Hepatocyte (in vitro differentiated cells): ENCODE data around the gene TFCP2L1. TPM values are rescaled to one million over a fixed set of nuclear protein-coding genes. Genes with fewer than 3 reads are reported as not detected.

ENCODE experiments used
- DNase-seq: peaks from one replicate; pipeline ENCODE4 v3.0.0-alpha.2; 2016; ENCODE audit warnings: low spot score
- H2AFZ ChIP-seq: fragments of 200-600 bp; sonication (generic); 2 replicates; pipeline ENCODE4 v1.6.0; 2016; ENCODE audit warnings: antibody characterized with exemption, mild to moderate bottlenecking
- H3K27ac ChIP-seq: fragments of 200-600 bp; sonication (generic); 2 replicates; pipeline ENCODE4 v1.5.1; 2016; ENCODE audit warnings: mild to moderate bottlenecking
- H3K27me3 ChIP-seq: fragments of 200-600 bp; sonication (generic); 2 replicates; pipeline ENCODE4 v1.6.1; 2016
- H3K36me3 ChIP-seq: fragments of 200-600 bp; sonication (generic); replicated peaks from 2 replicates; pipeline ENCODE4 v1.5.1; 2016; ENCODE audit warnings: low read depth; ENCODE audit not compliant: insufficient read depth
- H3K4me1 ChIP-seq: fragments of 200-600 bp; sonication (generic); 2 replicates; pipeline ENCODE4 v1.5.1; 2016; ENCODE audit warnings: mild to moderate bottlenecking, moderate library complexity; ENCODE audit not compliant: insufficient read depth
- H3K4me2 ChIP-seq: fragments of 200-600 bp; sonication (generic); 2 replicates; pipeline ENCODE4 v1.6.0; 2016
- H3K4me3 ChIP-seq: fragments of 200-600 bp; sonication (generic); 2 replicates; pipeline ENCODE4 v1.5.1; 2016; ENCODE audit warnings: mild to moderate bottlenecking
- H3K79me2 ChIP-seq: fragments of 200-600 bp; sonication (generic); 2 replicates; pipeline ENCODE4 v1.6.0; 2017; ENCODE audit warnings: mild to moderate bottlenecking
- H3K9me2 ChIP-seq: fragments of 200-600 bp; sonication (generic); replicated peaks from 2 replicates; pipeline ENCODE4 v1.6.0; 2017; ENCODE audit warnings: mild to moderate bottlenecking; ENCODE audit not compliant: insufficient read depth
- H3K9me3 ChIP-seq: fragments of 200-600 bp; sonication (generic); 2 replicates; pipeline ENCODE4 v1.5.1; 2016; ENCODE audit warnings: low read depth, mild to moderate bottlenecking
- H4K20me1 ChIP-seq: fragments of 200-600 bp; sonication (generic); 2 replicates; pipeline ENCODE4 v1.6.0; 2016; ENCODE audit warnings: mild to moderate bottlenecking; ENCODE audit not compliant: insufficient read depth, poor library complexity, severe bottlenecking
- CTCF ChIP-seq: fragments of 200-600 bp; sonication (generic); IDR thresholded peaks from 2 replicates; pipeline ENCODE4 v1.5.1; 2016; ENCODE audit warnings: antibody characterized with exemption, mild to moderate bottlenecking; ENCODE audit not compliant: poor library complexity
- EZH2 ChIP-seq: fragments of 200-600 bp; sonication (generic); IDR thresholded peaks from 2 replicates; pipeline ENCODE4 v1.6.1; 2016; ENCODE audit warnings: antibody characterized with exemption, mild to moderate bottlenecking, borderline replicate concordance
- EZH2phosphoT487 ChIP-seq: fragments of 200-600 bp; sonication (generic); IDR thresholded peaks from one replicate; pipeline ENCODE4 v1.6.1; 2018; ENCODE audit warnings: antibody characterized with exemption, mild to moderate bottlenecking, low read depth, moderate library complexity; ENCODE audit not compliant: unreplicated experiment, severe bottlenecking
- WGBS: methylation state at CpG from one replicate; pipeline ENCODE4 v1.1.6; 2016; ENCODE audit warnings: low lambda C conversion rate; ENCODE audit errors: missing lambda C conversion rate; 5-methylcytosine and 5-hydroxymethylcytosine counted together
- polyA plus RNA-seq: library from polyadenylated mRNA; unstranded; fragments of >200 nt; fragmentation: Nextera tagmentation; extraction: Ambion mirVana; gene quantifications from 2 replicates; pipeline ENCODE4 v1.2.1, GENCODE V29; 2016
- total RNA-seq: library from RNA; depleted of rRNA; stranded (reverse); fragments of >200 nt; gene quantifications from 2 replicates; pipeline ENCODE4 v1.2.3, GENCODE V29; 2014

Gene TFCP2L1
- total and polyA plus RNA-seq, 2 experiments from 2014 or later: 1.1 to 2.5 TPM

- Histone ChIP-seq H3K4me2 (no peak overlapping the region), H3K9me3 (no peaks in the 10 kb centered on the region), H3K4me3 (no peak overlapping the region), H3K79me2 (no peaks in the 10 kb centered on the region), H3K4me1 (no peaks in the 10 kb centered on the region), H4K20me1 (no peaks in the 10 kb centered on the region), H3K36me3 (no peaks in the 10 kb centered on the region), H2AFZ (no peak overlapping the region), H3K27ac (peak overlapping the region; percentile 56), H3K9me2 (no peaks in the 10 kb centered on the region), H3K27me3 (no peaks in the 10 kb centered on the region)
- 71% methylated on average over 19 of the region's 19 CpGs for WGBS
- TF ChIP-seq EZH2: no peak
- no peak for TF ChIP-seq CTCF
- TF ChIP-seq EZH2phosphoT487: no peak
- peak; percentile 71 for DNase-seq
Measured at GRCh38 chr2:121197369-121198091, 87.5 kb downstream of the TFCP2L1 start.

- H3K4me3 ChIP-seq: no peak overlapping the region
- DNase-seq: no peak
- no peaks in the 10 kb centered on the region for H4K20me1 ChIP-seq
- H3K27me3 ChIP-seq: no peaks in the 10 kb centered on the region
- WGBS: 86% methylated on average over 8 of the region's 8 CpGs
- H3K4me2 ChIP-seq: no peak overlapping the region
- H3K27ac ChIP-seq: peak overlapping the region; percentile 17
- no peak for TF ChIP-seq CTCF
- no peak for TF ChIP-seq EZH2
- no peak for TF ChIP-seq EZH2phosphoT487
- no peak overlapping the region for H2AFZ ChIP-seq
- no peaks in the 10 kb centered on the region for H3K9me3 ChIP-seq
- H3K9me2 ChIP-seq: no peaks in the 10 kb centered on the region
- H3K36me3 ChIP-seq: no peaks in the 10 kb centered on the region
- no peaks in the 10 kb centered on the region for H3K79me2 ChIP-seq
- H3K4me1 ChIP-seq: no peaks in the 10 kb centered on the region
Measured at GRCh38 chr2:121196849-121197155, 88.2 kb downstream of the TFCP2L1 start.

GRCh38 chr2:121196132-121196848 is 88.7 kb downstream of the TFCP2L1 start:
- Histone ChIP-seq H4K20me1 (no peaks in the 10 kb centered on the region), H3K27me3 (no peaks in the 10 kb centered on the region), H3K27ac (no peak overlapping the region), H3K36me3 (no peaks in the 10 kb centered on the region), H3K79me2 (no peaks in the 10 kb centered on the region), H2AFZ (no peak overlapping the region), H3K4me2 (no peak overlapping the region), H3K9me2 (no peaks in the 10 kb centered on the region), H3K4me3 (no peak overlapping the region), H3K4me1 (no peaks in the 10 kb centered on the region), H3K9me3 (no peaks in the 10 kb centered on the region)
- no peak for TF ChIP-seq CTCF
- TF ChIP-seq EZH2: no peak
- no peak for TF ChIP-seq EZH2phosphoT487
- DNase-seq: no peak
- WGBS: 75% methylated on average over 19 of the region's 19 CpGs
